Measurements from ENCODE around the gene CTSC.

DNA sequence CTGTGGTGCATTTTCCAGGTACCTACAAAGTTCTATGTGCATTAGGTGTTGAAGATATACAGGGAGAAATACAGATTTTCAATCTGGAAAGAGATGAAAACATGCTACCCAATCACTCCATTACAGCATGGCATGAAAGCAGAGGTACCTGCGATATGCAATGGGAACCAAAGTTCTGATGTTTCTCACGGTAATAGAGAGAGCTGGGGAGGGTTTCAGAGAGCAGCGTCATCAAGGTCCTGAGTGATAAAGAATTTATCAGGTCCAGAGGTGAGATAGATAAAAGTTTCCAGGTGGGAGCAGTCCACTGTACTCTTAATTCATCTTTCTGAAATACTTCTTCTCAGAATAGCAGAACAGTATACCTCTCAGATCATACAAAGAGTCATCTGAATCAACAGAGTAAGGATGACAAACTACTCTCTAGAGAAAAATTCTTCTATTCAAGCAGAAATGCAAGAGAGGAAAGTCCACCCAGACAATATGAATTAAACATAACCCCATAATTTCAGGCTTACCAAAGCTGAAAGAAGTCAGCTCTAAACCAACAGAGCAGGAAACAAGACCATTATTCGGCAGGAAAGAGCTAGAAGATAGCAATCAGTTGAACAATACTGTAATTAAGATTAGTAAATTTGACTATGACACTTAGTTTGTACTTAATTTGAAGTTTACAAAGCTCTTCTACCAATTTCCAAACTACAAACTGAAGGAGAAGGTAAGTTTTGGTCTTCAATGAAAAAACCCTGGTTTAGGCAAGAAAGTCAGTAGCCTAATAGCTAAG is 12.8 kb downstream of the CTSC start:
- TF ChIP-seq, protein P1, sequence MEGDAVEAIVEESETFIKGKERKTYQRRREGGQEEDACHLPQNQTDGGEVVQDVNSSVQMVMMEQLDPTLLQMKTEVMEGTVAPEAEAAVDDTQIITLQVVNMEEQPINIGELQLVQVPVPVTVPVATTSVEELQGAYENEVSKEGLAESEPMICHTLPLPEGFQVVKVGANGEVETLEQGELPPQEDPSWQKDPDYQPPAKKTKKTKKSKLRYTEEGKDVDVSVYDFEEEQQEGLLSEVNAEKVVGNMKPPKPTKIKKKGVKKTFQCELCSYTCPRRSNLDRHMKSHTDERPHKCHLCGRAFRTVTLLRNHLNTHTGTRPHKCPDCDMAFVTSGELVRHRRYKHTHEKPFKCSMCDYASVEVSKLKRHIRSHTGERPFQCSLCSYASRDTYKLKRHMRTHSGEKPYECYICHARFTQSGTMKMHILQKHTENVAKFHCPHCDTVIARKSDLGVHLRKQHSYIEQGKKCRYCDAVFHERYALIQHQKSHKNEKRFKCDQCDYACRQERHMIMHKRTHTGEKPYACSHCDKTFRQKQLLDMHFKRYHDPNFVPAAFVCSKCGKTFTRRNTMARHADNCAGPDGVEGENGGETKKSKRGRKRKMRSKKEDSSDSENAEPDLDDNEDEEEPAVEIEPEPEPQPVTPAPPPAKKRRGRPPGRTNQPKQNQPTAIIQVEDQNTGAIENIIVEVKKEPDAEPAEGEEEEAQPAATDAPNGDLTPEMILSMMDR (IDR thresholded peaks at IDR 0.05; ENCODE audit: low read depth, low read length): no peak
- TF ChIP-seq EZH2phosphoT487 (IDR thresholded peaks at IDR 0.05; ENCODE audit: low read depth): no peak

Measured in OCI-LY3 (cell line).